A673 (cell line): ENCODE results near the gene BPI. TPM values are rescaled to one million over a fixed set of nuclear protein-coding genes. Genes with fewer than 3 reads are reported as not detected.

Experiments
- BruUV-seq: library from RNA; stranded (reverse); fragments of 400-500 nt; replicated peaks from 2 replicates; lab custom pipeline; 2021; lab: Mats Ljungman, UMichigan
- CTCF ChIA-PET: fragments of 300-600 bp; sonication (Branson Sonifier 250); formaldehyde crosslinking; loops from one replicate; lab custom pipeline; 2022; ENCODE audit warnings: antibody characterized with exemption; lab: Charles Lee
- POLR2A ChIA-PET: fragments of 300-600 bp; sonication (Branson Sonifier 250); formaldehyde crosslinking; loops from one replicate; lab custom pipeline; 2022; ENCODE audit warnings: antibody characterized with exemption; ENCODE audit not compliant: low non-redundant PET; lab: Charles Lee
- DNase-seq: peaks from one replicate; pipeline ENCODE4 v3.0.0-alpha.2; 2015; ENCODE audit warnings: low spot score
- H3K27ac ChIP-seq: fragments of 200-600 bp; sonication (generic); 2 replicates; pipeline ENCODE4 v1.5.1; 2016; ENCODE audit warnings: mixed run types, low read depth, mild to moderate bottlenecking, mixed read lengths, antibody characterized with exemption, low read length; ENCODE audit not compliant: poor library complexity, severe bottlenecking
- H3K27me3 ChIP-seq: fragments of 200-600 bp; sonication (generic); replicated peaks from 2 replicates; pipeline ENCODE4 v1.6.1; 2017; ENCODE audit warnings: mixed run types, low read depth, mild to moderate bottlenecking, mixed read lengths, antibody characterized with exemption, low read length; ENCODE audit not compliant: insufficient read depth, poor library complexity
- H3K36me3 ChIP-seq: fragments of 200-600 bp; sonication (generic); 2 replicates; pipeline ENCODE4 v1.6.1; 2016; ENCODE audit warnings: mixed run types, mild to moderate bottlenecking, mixed read lengths, antibody characterized with exemption, low read length; ENCODE audit not compliant: insufficient read depth, poor library complexity, severe bottlenecking
- H3K4me1 ChIP-seq: fragments of 200-600 bp; sonication (generic); 2 replicates; pipeline ENCODE4 v1.6.1; 2017; ENCODE audit warnings: mixed run types, mild to moderate bottlenecking, mixed read lengths, antibody characterized with exemption, low read length; ENCODE audit not compliant: insufficient read depth, poor library complexity, severe bottlenecking
- H3K4me3 ChIP-seq: fragments of 200-600 bp; sonication (generic); 2 replicates; pipeline ENCODE4 v1.5.1; 2016; ENCODE audit warnings: low read depth, mixed run types, mild to moderate bottlenecking, mixed read lengths, low read length; ENCODE audit not compliant: poor library complexity, severe bottlenecking
- H3K9me3 ChIP-seq: fragments of 200-600 bp; sonication (generic); 2 replicates; pipeline ENCODE4 v1.6.1; 2016; ENCODE audit warnings: mixed run types, low read depth, mild to moderate bottlenecking, mixed read lengths, antibody characterized with exemption, low read length; ENCODE audit not compliant: poor library complexity, severe bottlenecking
- CTCF ChIP-seq: fragments of 300-800, 200-600 bp; sonication (generic); conservative IDR thresholded peaks from 2 replicates; pipeline ENCODE4 v1.5.1; 2017; ENCODE audit warnings: low read depth, mild to moderate bottlenecking, antibody characterized with exemption, low read length, moderate library complexity, mixed read lengths
- EZH2 ChIP-seq: fragments of 200-600 bp; sonication (generic); IDR thresholded peaks from 2 replicates; pipeline ENCODE4 v1.6.1; 2017; ENCODE audit warnings: borderline replicate concordance, low read depth, mild to moderate bottlenecking, mixed read lengths, antibody characterized with exemption, low read length; ENCODE audit not compliant: poor library complexity, severe bottlenecking
- intact Hi-C: fragments of 100-400 bp; cut with micrococcal nuclease; formaldehyde crosslinking; loops from one replicate; pipeline ENCODE4 v1.10.0; 2022; ENCODE audit not compliant: unreplicated experiment
- total RNA-seq: library from RNA; stranded (reverse); gene quantifications from 2 replicates; pipeline ENCODE4 v1.2.3, GENCODE V29; 2021

The BPI gene
- total RNA-seq, 1 experiment from 2014 or later: not detected

GRCh38 chr20:38260378-38261053, 43.4 kb upstream of the BPI start, which contains the start of gene KIAA1755:
KIAA1755 (minus strand) TSS chr20:38260735; CDS start chr20:38260500, 235 bp downstream.
- H3K4me3 ChIP-seq: no peak within 1 kb of the TSS
- intact Hi-C loops: no loop called here
- H3K4me1 ChIP-seq: no peaks in the 10 kb centered on the region
- BruUV-seq: no TSS peak
- no peak within 1 kb of the TSS for H3K27ac ChIP-seq
- ChIA-PET CTCF (no interaction called here), POLR2A (no interaction called here)
- H3K27me3 ChIP-seq: peaks cover 42% of the 10 kb centered on the region
- no peak for DNase-seq
- TF ChIP-seq EZH2 (peak; percentile 57), CTCF (no peak)
- H3K36me3 ChIP-seq: no peaks in the 10 kb centered on the region
- H3K9me3 ChIP-seq: no peaks in the 10 kb centered on the region

GRCh38 chr20:38261054-38261390, 42.9 kb upstream of the BPI start:
- H3K27me3 ChIP-seq: peaks cover 43% of the 10 kb centered on the region
- ChIA-PET CTCF (no interaction called here), POLR2A (no interaction called here)
- DNase-seq: no peak
- H3K36me3 ChIP-seq: no peaks in the 10 kb centered on the region
- intact Hi-C loops: no loop called here
- no peaks in the 10 kb centered on the region for H3K4me1 ChIP-seq
- no TSS peak for BruUV-seq
- H3K9me3 ChIP-seq: no peaks in the 10 kb centered on the region
- H3K4me3 ChIP-seq: no peak overlapping the region
- TF ChIP-seq EZH2 (no peak), CTCF (no peak)
- H3K27ac ChIP-seq: no peak overlapping the region

- no peaks in the 10 kb centered on the region for H3K9me3 ChIP-seq
- no peaks in the 10 kb centered on the region for H3K4me1 ChIP-seq
- no peak for DNase-seq
- no TSS peak for BruUV-seq
- H3K4me3 ChIP-seq: no peak overlapping the region
- H3K27ac ChIP-seq: no peak overlapping the region
- peaks cover 50% of the 10 kb centered on the region for H3K27me3 ChIP-seq
- intact Hi-C loops: no loop called here
- ChIA-PET CTCF (no interaction called here), POLR2A (no interaction called here)
- no peak for TF ChIP-seq CTCF
- TF ChIP-seq EZH2: no peak
- H3K36me3 ChIP-seq: no peaks in the 10 kb centered on the region
These were observed 41.0 kb upstream of the BPI start for GRCh38 chr20:38262931-38263330.
